CD4-positive, alpha-beta T cell (primary cell): ENCODE data around the gene MAP7D1. TPM values are rescaled to one million over a fixed set of nuclear protein-coding genes. Genes with fewer than 3 reads are reported as not detected.
A peak's percentile ranks its signal among the peaks of the same experiment; 100 is the strongest.

Source experiments
- ATAC-seq: fragments of 200-7000 bp; cut with Tn5 transposase; one replicate; pipeline ENCODE4 v1.10.0; 2022; ENCODE audit warnings: mild to moderate bottlenecking; ENCODE audit not compliant: poor library complexity
- CTCF ChIA-PET: fragments of 350-600 bp; sonication (Branson Sonifier 250); formaldehyde crosslinking; loops from one replicate; lab custom pipeline; 2021; ENCODE audit warnings: antibody characterized with exemption, inconsistent platforms; lab: Charles Lee
- POLR2A ChIA-PET: fragments of 350-600 bp; sonication (Branson Sonifier 250); formaldehyde crosslinking; loops from one replicate; lab custom pipeline; 2021; ENCODE audit warnings: antibody characterized with exemption, inconsistent platforms; lab: Charles Lee
- DNase-seq, 14 experiments: peaks; one replicate each; pipeline ENCODE4 v3.0.0-alpha.2; 2013 to 2020; ENCODE audit warnings: mixed read lengths in 2 of 14
- H3K27ac ChIP-seq, 2 donors: one replicate each; pipeline versions ENCODE4 v1.5.1 to v1.7.0; 2013; ENCODE audit warnings: low read length in 2 of 2, low read depth in 1 of 2, mild to moderate bottlenecking in 1 of 2
- H3K27me3 ChIP-seq, 2 experiments: 1 replicate in 1 of 2; 2 replicates in 1 of 2; pipeline versions ENCODE4 v1.6.1 to v1.7.0; 2013; ENCODE audit warnings: low read length in 2 of 2, control low read depth in 1 of 2, mild to moderate bottlenecking in 1 of 2, moderate library complexity in 1 of 2; ENCODE audit not compliant: insufficient read depth in 2 of 2, control insufficient read depth in 1 of 2
- H3K36me3 ChIP-seq: one replicate; pipeline ENCODE4 v1.6.1; 2013; ENCODE audit warnings: low read length, control low read depth; ENCODE audit not compliant: insufficient read depth
- H3K4me1 ChIP-seq: one replicate; pipeline ENCODE4 v1.6.1; 2013; ENCODE audit warnings: low read length, control low read depth; ENCODE audit not compliant: insufficient read depth
- H3K4me3 ChIP-seq: one replicate; pipeline ENCODE4 v1.5.1; 2013; ENCODE audit warnings: mild to moderate bottlenecking, low read length, moderate library complexity
- H3K9me3 ChIP-seq, 2 experiments: 1 replicate in 1 of 2; 2 replicates in 1 of 2; pipeline versions ENCODE4 v1.6.1 to v1.7.0; 2013; ENCODE audit warnings: low read length in 2 of 2, mild to moderate bottlenecking in 2 of 2, control low read depth in 1 of 2, moderate library complexity in 1 of 2; ENCODE audit not compliant: control insufficient read depth in 1 of 2, insufficient read depth in 1 of 2
- H3K27ac Mint-ChIP-seq: one replicate; pipeline ENCODE4 v1.8.0; 2020; ENCODE audit warnings: mixed read lengths
- H3K27me3 Mint-ChIP-seq: one replicate; pipeline ENCODE4 v1.8.0; 2021; ENCODE audit warnings: mixed read lengths
- H3K36me3 Mint-ChIP-seq: one replicate; pipeline ENCODE4 v1.8.0; 2021; ENCODE audit warnings: low read depth, mixed read lengths
- H3K4me1 Mint-ChIP-seq: one replicate; pipeline ENCODE4 v1.8.0; 2021; ENCODE audit warnings: low read depth, mixed read lengths
- H3K4me3 Mint-ChIP-seq: one replicate; pipeline ENCODE4 v1.8.0; 2020; ENCODE audit warnings: mild to moderate bottlenecking, mixed read lengths
- H3K9me3 Mint-ChIP-seq: one replicate; pipeline ENCODE4 v1.8.0; 2020; ENCODE audit warnings: mixed read lengths
- intact Hi-C, 2 experiments: fragments of 100-400 bp; cut with DNase I in 1 of 2; cut with micrococcal nuclease in 1 of 2; formaldehyde crosslinking; loops; one replicate each; pipeline versions ENCODE4 v1.15.1 to v1.9.0; 2023 to 2025; cut with DNase I, micrococcal nuclease
- total RNA-seq, 174 experiments: library from RNA in 2 of 174; stranded (reverse) in 2 of 174; gene quantifications; one replicate each; pipeline ENCODE4 v1.2.3 and lab custom pipeline; 2021 to 2026
- TF ChIP-seq, protein P1 (sequence below): fragments of 200-600 bp; IDR thresholded peaks from one replicate; pipeline ENCODE4 v1.8.0; 2022; ENCODE audit warnings: antibody characterized with exemption, mild to moderate bottlenecking

Gene MAP7D1
- total RNA-seq, 2 experiments from 2014 or later = 156 to 163 TPM

DNA sequence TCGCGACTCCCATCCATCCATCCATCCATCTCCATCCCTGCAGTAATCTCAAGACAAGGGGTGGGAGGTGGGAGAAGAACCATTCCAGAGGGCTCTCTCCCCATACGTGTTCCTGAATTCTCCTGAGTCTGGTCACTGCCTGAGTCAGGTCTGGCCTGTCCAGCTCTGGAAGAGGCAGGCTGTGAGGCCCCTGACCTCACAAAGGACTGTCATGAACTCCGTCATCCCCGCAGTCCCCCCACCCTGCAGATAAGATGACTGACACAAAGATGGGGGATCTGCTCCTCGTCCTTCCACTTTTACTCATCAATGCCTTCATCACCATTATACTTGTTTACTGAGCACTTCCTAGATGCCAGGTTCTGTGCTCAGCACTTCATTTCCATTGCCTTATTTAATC lies 1.6 kb upstream of the MAP7D1 start:
- Histone ChIP-seq H3K4me3 (no peak overlapping the region), H3K9me3 (no peaks in the 10 kb centered on the region), H3K4me1 (peaks cover 78% of the 10 kb centered on the region), H3K36me3 (peaks cover 5% of the 10 kb centered on the region), H3K27me3 (no peaks in the 10 kb centered on the region), H3K27ac (peak overlapping the region in 1 of 2 donors; percentile 96)
- ATAC-seq = no peak
- intact Hi-C loops = loop anchor here in 1 of 2 experiments (5.0 kb wide), 1 partner anchor 148 kb away; no protein-coding TSS in a partner anchor
- Mint-ChIP-seq H3K27me3 (no peaks in the 10 kb centered on the region), H3K4me1 (peaks cover 76% of the 10 kb centered on the region), H3K27ac (peak overlapping the region; percentile 95), H3K4me3 (peak overlapping the region; percentile 91), H3K36me3 (peaks cover 22% of the 10 kb centered on the region), H3K9me3 (no peaks in the 10 kb centered on the region)
- ChIA-PET CTCF (interaction anchor here (1.2 to 4.2 kb wide), 2 partner anchors 34 to 131 kb away, joined by 4 to 18 read pairs; no protein-coding TSS in a partner anchor), POLR2A (interaction anchor here (1.8 to 3.6 kb wide), 3 partner anchors 10 to 69 kb away, joined by 5 to 50 read pairs (median 20); partner anchors contain the start of gene THRAP3)
- TF ChIP-seq, protein P1, sequence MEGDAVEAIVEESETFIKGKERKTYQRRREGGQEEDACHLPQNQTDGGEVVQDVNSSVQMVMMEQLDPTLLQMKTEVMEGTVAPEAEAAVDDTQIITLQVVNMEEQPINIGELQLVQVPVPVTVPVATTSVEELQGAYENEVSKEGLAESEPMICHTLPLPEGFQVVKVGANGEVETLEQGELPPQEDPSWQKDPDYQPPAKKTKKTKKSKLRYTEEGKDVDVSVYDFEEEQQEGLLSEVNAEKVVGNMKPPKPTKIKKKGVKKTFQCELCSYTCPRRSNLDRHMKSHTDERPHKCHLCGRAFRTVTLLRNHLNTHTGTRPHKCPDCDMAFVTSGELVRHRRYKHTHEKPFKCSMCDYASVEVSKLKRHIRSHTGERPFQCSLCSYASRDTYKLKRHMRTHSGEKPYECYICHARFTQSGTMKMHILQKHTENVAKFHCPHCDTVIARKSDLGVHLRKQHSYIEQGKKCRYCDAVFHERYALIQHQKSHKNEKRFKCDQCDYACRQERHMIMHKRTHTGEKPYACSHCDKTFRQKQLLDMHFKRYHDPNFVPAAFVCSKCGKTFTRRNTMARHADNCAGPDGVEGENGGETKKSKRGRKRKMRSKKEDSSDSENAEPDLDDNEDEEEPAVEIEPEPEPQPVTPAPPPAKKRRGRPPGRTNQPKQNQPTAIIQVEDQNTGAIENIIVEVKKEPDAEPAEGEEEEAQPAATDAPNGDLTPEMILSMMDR = no peak
- no peak for DNase-seq

DNA sequence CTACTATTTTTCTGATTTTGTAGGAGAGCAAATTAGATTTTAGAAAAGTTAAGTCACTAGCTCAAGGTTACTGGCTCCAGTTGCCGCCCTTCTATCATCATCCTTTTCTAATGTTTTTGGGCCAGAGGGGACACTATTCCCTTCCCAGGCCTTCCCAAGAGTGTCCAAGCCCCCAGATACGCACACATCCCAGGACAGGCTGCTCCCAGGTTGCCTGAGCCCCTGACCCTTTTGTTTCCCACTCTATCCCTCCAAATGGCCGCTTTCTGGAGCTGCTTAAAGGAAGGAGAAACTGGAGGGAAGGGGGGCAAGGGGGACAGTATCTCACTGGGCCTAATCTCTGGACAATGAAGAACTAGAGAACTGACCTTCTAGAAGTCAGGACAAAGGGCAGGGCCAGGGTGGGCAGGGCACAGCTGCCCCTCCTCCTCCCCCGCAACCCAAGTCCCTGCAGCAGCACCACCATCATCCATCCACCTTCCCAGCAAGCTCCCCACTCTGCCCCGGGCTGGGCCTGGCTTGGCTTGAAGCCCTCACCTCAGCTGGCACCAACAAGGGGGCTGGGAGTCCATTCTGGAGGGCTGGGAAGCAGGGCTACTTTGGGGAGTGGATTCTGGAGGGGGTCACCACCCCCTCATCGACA lies 1.1 kb upstream of the MAP7D1 start:
- CTCF ChIA-PET = interaction anchor here (1.2 to 4.2 kb wide), 2 partner anchors 33 to 131 kb away, joined by 4 to 18 read pairs; no protein-coding TSS in a partner anchor
- Histone ChIP-seq H3K36me3 (peaks cover 5% of the 10 kb centered on the region), H3K27me3 (no peaks in the 10 kb centered on the region), H3K4me3 (peak overlapping the region; percentile 99), H3K27ac (peak overlapping the region; percentile 86 to 96), H3K4me1 (peaks cover 79% of the 10 kb centered on the region), H3K9me3 (no peaks in the 10 kb centered on the region)
- Mint-ChIP-seq H3K4me1 (peaks cover 76% of the 10 kb centered on the region), H3K4me3 (peak overlapping the region; percentile 91), H3K36me3 (peaks cover 20% of the 10 kb centered on the region), H3K27ac (peak overlapping the region; percentile 95), H3K27me3 (no peaks in the 10 kb centered on the region), H3K9me3 (no peaks in the 10 kb centered on the region)
- DNase-seq (no peak), ATAC-seq (no peak)
- TF ChIP-seq, protein P1 = no peak
- intact Hi-C loops = loop anchor here in 1 of 2 experiments (5.0 kb wide), 1 partner anchor 147 kb away; no protein-coding TSS in a partner anchor
- POLR2A ChIA-PET = interaction anchor here (1.0 to 3.6 kb wide), 5 partner anchors 9 to 69 kb away, joined by 3 to 50 read pairs (median 5); partner anchors contain the start of gene THRAP3

DNA sequence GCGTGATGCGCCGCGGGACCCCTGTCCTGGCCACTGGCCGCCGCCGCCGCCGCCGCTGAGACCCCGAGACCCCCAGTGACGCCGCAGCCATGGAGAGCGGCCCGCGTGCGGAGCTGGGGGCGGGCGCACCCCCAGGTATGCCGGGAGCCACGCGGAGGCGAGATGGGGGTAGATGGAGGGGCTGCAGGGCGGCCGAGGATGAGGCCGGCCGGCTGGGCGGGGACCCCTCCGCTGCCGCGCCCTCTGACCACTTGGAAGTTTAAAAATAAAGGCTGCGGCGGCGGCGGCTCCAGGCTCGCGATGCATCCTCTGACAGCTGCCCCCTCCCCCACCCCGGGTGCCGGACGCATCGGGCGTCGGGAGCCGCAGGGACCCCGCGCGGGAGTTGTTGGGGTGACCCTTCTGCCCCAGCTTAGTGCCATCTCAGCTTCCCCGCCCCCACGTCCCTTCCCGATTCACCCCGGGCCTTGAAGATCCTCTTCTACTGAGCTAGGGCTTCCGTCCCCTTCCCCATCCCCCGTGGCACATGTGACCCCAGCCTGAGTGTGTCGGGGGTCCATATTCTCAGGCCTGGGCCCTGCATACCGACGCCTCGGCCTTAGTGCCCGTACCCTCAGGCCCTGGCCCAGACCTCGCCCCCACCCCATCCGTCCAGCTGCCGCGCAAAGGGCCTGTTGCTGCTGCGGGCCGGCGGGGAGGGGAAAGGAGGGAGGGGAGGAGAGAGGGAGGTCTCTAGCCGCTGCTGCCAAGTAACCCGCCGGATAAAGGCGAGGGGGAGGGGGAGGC lies 562 bp downstream of the MAP7D1 start:
- H3K36me3 Mint-ChIP-seq = peaks cover 21% of the 10 kb centered on the region
- no peaks in the 10 kb centered on the region for H3K9me3 Mint-ChIP-seq
- peak overlapping the region; percentile 94 for H3K4me3 Mint-ChIP-seq
- ATAC-seq = peak; percentile 13
- Histone ChIP-seq H3K36me3 (peaks cover 5% of the 10 kb centered on the region), H3K27ac (peak overlapping the region; percentile 56 to 96), H3K9me3 (no peaks in the 10 kb centered on the region), H3K27me3 (no peaks in the 10 kb centered on the region), H3K4me1 (peaks cover 79% of the 10 kb centered on the region), H3K4me3 (peak overlapping the region; percentile 99)
- DNase-seq = peak in 13 of 14 experiments; percentile 38 to 75 (median 59)
- ChIA-PET CTCF (interaction anchor here (4.2 kb wide), 1 partner anchor 32 kb away, joined by 18 read pairs; no protein-coding TSS in a partner anchor), POLR2A (interaction anchor here (1.2 to 3.6 kb wide), 6 partner anchors 13 to 226 kb away, joined by 3 to 50 read pairs (median 7); partner anchors contain the start of genes AGO3, SH3D21 and THRAP3)
- peaks cover 77% of the 10 kb centered on the region for H3K4me1 Mint-ChIP-seq
- TF ChIP-seq, protein P1 = no peak
- H3K27me3 Mint-ChIP-seq = no peaks in the 10 kb centered on the region
- intact Hi-C loops = no loop called here
- peak overlapping the region; percentile 97 for H3K27ac Mint-ChIP-seq
